GM12864 (cell line): ENCODE results near the gene HSPA12B.

Experiments
- DNase-seq: peaks from one replicate; pipeline ENCODE4 v3.0.0-alpha.2; 2011; ENCODE audit warnings: low read depth
- H3K4me3 ChIP-seq: 2 replicates; pipeline ENCODE4 v1.5.1; 2011; ENCODE audit warnings: mild to moderate bottlenecking, low read depth, low read length, control low read depth
- CTCF ChIP-seq: IDR thresholded peaks from 2 replicates; pipeline ENCODE4 v1.5.1; 2011; ENCODE audit warnings: low read depth, mild to moderate bottlenecking, moderate library complexity, low read length, control low read depth, inconsistent platforms; ENCODE audit errors: missing control alignments

The HSPA12B gene

DNA sequence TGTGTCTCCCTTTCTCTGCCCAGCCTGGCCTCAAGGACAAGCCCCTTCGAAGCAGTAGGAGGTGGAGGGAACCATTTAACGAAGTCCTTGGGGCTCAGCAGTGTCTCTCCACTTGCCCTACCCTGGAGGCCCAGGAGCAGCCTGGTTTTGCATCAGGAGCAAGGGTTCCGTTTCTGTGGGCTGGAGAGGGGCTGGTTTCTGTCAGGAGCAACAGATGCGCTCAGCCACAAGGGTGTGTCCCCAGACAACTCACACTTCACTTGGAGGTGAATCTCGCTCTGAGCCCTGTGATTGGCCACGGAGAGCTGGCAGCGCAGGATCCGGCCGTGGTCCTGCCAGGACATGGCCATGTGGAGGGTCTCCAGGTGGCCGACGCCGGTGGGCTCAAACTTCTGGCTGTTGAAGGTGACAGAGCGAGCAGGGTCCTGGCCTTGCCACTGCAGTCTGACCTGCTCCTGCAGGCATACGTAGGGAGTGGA is 27.0 kb upstream of the HSPA12B start:
- DNase-seq, result no peak
- TF ChIP-seq CTCF, result no peak
- no peak overlapping the region for H3K4me3 ChIP-seq

- DNase-seq, result no peak
- H3K4me3 ChIP-seq, result no peak overlapping the region
- no peak for TF ChIP-seq CTCF
Measured at GRCh38 chr20:3705970-3706739, 26.3 kb upstream of the HSPA12B start.

DNA sequence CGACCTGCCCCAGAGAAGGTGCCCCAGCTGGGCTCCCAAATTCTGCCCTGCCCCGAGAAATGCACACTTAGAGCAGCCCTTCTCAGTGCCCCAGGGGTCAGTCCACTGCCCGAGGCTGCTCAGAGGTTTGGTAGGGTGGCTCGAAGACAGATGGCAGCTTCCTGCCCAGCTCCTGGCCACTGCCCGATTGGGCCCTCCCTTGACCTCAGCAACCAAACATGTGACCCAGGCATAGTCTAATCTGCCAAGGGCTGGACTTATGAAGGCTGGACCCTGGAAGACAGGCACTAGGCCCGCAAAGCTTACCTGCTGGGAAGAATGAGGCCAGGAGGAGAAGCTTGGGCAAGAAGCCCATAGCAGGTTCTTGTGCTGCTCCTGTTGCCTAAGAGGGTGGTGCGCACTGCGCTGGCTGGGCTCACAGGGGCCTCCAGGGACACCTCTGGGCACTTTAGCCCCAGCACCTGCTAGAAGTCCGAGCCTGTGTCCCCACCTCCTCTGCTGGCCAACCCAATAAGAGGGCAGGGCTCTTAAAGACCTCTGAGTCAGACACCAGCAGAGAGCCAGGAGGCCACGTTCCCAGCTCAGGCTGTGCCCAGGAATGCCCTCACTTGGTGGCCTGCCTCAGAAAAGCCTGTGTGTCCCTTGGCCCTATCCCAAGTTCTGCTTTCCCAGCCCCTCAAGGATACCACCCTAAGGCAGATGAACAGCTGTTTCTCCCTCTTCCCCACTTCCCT is 25.5 kb upstream of the HSPA12B start:
- no peak for DNase-seq
- H3K4me3 ChIP-seq, result no peak overlapping the region
- TF ChIP-seq CTCF, result no peak

GRCh38 chr20:3707508-3707899 is 25.0 kb upstream of the HSPA12B start:
- no peak overlapping the region for H3K4me3 ChIP-seq
- no peak for DNase-seq
- TF ChIP-seq CTCF, result no peak

DNA sequence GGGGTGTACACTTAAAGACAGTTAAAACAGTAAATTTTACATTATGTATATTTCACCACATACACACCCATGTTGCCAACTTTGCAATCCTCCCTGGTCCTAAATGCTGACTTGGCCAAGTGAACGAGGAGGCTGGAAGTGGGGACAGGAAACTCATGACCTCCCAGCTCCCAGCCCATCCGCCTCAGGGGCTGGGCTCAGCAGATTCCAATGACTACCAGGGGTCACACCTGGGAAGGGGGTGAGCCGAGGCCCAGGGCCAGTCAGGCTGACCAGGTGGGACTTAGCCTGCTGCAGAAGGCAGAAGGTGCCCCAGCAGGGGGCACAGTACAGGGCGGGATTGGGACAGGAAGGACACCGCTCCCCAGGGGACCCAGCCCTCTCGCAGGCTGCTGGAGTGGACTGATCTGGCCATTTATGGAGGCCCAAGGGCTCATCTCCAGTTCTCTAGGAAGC is 22.4 kb upstream of the HSPA12B start:
- no peak overlapping the region for H3K4me3 ChIP-seq
- no peak for DNase-seq
- peak; percentile 8 for TF ChIP-seq CTCF

- TF ChIP-seq CTCF, result peak; percentile 90
- DNase-seq, result no peak
- H3K4me3 ChIP-seq, result no peak overlapping the region
Measured at GRCh38 chr20:3710703-3711483, 21.6 kb upstream of the HSPA12B start.
